Parathyroid adenoma (tissue), 2 donors: Measurements from ENCODE around the gene PFKFB2.

Experiments used
- H2AFZ ChIP-seq: fragments of 300-600 bp; sonication (generic); one replicate; pipeline ENCODE4 v1.7.0; 2017; ENCODE audit warnings: antibody characterized with exemption, mild to moderate bottlenecking
- H3K27ac ChIP-seq: fragments of 300-600 bp; sonication (generic); one replicate; pipeline ENCODE4 v1.7.0; 2017
- H3K27me3 ChIP-seq: fragments of 300-600 bp; sonication (generic); one replicate; pipeline ENCODE4 v1.7.0; 2017; ENCODE audit warnings: low read length; ENCODE audit not compliant: control insufficient read depth, insufficient read depth
- H3K36me3 ChIP-seq: fragments of 300-600 bp; sonication (generic); one replicate; pipeline ENCODE4 v1.7.0; 2017; ENCODE audit warnings: low read length; ENCODE audit not compliant: control insufficient read depth, insufficient read depth
- H3K4me1 ChIP-seq: fragments of 300-600 bp; sonication (generic); one replicate; pipeline ENCODE4 v1.7.0; 2017; ENCODE audit warnings: control low read depth
- H3K4me2 ChIP-seq: fragments of 300-600 bp; sonication (generic); one replicate; pipeline ENCODE4 v1.7.0; 2017; ENCODE audit warnings: low read length
- H3K4me3 ChIP-seq: fragments of 300-600 bp; sonication (generic); one replicate; pipeline ENCODE4 v1.7.0; 2017; ENCODE audit warnings: low read depth, low read length
- H3K79me2 ChIP-seq: fragments of 300-600 bp; sonication (generic); one replicate; pipeline ENCODE4 v1.7.0; 2017; ENCODE audit warnings: control low read depth
- H3K9ac ChIP-seq: fragments of 300-600 bp; sonication (generic); one replicate; pipeline ENCODE4 v1.7.0; 2017; ENCODE audit warnings: mild to moderate bottlenecking
- H3K9me3 ChIP-seq: fragments of 300-600 bp; sonication (generic); one replicate; pipeline ENCODE4 v1.7.0; 2017; ENCODE audit warnings: low read length; ENCODE audit not compliant: control insufficient read depth
- TF ChIP-seq, protein P1 (sequence below): fragments of 300-600 bp; sonication (generic); IDR thresholded peaks from one replicate; pipeline ENCODE4 v1.7.0; 2017; ENCODE audit warnings: antibody characterized with exemption, mild to moderate bottlenecking
- donor health status: primary hyperparathyroidism.

Gene PFKFB2

GRCh38 chr1:207007352-207008033, 45.6 kb upstream of the PFKFB2 start:
- no peaks in the 10 kb centered on the region for H3K79me2 ChIP-seq
- H3K4me1 ChIP-seq = no peaks in the 10 kb centered on the region
- H3K36me3 ChIP-seq = no peaks in the 10 kb centered on the region
- H3K9me3 ChIP-seq = no peaks in the 10 kb centered on the region
- H3K27ac ChIP-seq = no peak overlapping the region
- no peak overlapping the region for H2AFZ ChIP-seq
- H3K27me3 ChIP-seq = no peaks in the 10 kb centered on the region
- H3K9ac ChIP-seq = no peak overlapping the region
- H3K4me3 ChIP-seq = no peak overlapping the region
- no peak overlapping the region for H3K4me2 ChIP-seq
- TF ChIP-seq, protein P1, sequence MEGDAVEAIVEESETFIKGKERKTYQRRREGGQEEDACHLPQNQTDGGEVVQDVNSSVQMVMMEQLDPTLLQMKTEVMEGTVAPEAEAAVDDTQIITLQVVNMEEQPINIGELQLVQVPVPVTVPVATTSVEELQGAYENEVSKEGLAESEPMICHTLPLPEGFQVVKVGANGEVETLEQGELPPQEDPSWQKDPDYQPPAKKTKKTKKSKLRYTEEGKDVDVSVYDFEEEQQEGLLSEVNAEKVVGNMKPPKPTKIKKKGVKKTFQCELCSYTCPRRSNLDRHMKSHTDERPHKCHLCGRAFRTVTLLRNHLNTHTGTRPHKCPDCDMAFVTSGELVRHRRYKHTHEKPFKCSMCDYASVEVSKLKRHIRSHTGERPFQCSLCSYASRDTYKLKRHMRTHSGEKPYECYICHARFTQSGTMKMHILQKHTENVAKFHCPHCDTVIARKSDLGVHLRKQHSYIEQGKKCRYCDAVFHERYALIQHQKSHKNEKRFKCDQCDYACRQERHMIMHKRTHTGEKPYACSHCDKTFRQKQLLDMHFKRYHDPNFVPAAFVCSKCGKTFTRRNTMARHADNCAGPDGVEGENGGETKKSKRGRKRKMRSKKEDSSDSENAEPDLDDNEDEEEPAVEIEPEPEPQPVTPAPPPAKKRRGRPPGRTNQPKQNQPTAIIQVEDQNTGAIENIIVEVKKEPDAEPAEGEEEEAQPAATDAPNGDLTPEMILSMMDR = no peak

GRCh38 chr1:207009182-207009850, 43.8 kb upstream of the PFKFB2 start:
- no peak overlapping the region for H3K27ac ChIP-seq
- H3K27me3 ChIP-seq = no peaks in the 10 kb centered on the region
- H3K9ac ChIP-seq = no peak overlapping the region
- no peak overlapping the region for H3K4me2 ChIP-seq
- no peak overlapping the region for H3K4me3 ChIP-seq
- no peak overlapping the region for H2AFZ ChIP-seq
- no peaks in the 10 kb centered on the region for H3K4me1 ChIP-seq
- H3K36me3 ChIP-seq = no peaks in the 10 kb centered on the region
- TF ChIP-seq, protein P1 = no peak
- no peaks in the 10 kb centered on the region for H3K79me2 ChIP-seq
- no peaks in the 10 kb centered on the region for H3K9me3 ChIP-seq

- no peaks in the 10 kb centered on the region for H3K27me3 ChIP-seq
- no peak overlapping the region for H3K27ac ChIP-seq
- no peaks in the 10 kb centered on the region for H3K9me3 ChIP-seq
- no peak overlapping the region for H3K4me2 ChIP-seq
- H3K79me2 ChIP-seq = no peaks in the 10 kb centered on the region
- TF ChIP-seq, protein P1 = no peak
- no peak overlapping the region for H3K4me3 ChIP-seq
- H3K9ac ChIP-seq = no peak overlapping the region
- H2AFZ ChIP-seq = no peak overlapping the region
- H3K36me3 ChIP-seq = no peaks in the 10 kb centered on the region
- no peaks in the 10 kb centered on the region for H3K4me1 ChIP-seq
These were observed 43.1 kb upstream of the PFKFB2 start for GRCh38 chr1:207009945-207010344.

- Histone ChIP-seq H2AFZ (no peak overlapping the region), H3K36me3 (no peaks in the 10 kb centered on the region), H3K27ac (no peak overlapping the region), H3K9me3 (no peaks in the 10 kb centered on the region), H3K4me2 (no peak overlapping the region), H3K9ac (no peak overlapping the region), H3K79me2 (no peaks in the 10 kb centered on the region), H3K4me1 (no peaks in the 10 kb centered on the region), H3K4me3 (no peak overlapping the region), H3K27me3 (no peaks in the 10 kb centered on the region)
- TF ChIP-seq, protein P1 = no peak
These were observed 42.3 kb upstream of the PFKFB2 start for GRCh38 chr1:207010726-207011125.
